ENCODE results near the gene EMX1.

EMX1 gene

DNA sequence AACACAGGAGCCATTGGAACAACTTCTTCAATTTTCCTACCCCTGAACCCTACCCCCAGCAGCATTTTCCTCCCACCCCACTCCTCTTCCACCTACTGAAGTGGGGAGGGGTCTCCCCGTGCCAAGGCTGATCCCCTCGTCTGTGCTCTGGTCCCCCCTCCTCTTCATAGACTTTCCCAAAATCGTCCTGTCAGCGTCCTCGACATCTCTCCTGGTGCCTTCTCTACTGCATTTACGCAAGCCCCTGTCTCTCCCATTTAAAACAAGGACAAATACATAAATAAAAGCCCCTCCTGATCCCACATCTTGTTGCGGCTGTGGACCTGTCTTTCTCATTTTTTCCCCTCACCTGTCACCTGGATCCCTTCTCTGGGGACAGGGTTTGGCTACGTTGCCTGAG, 42.2 kb downstream of the EMX1 start:
- TF ChIP-seq, protein P1, sequence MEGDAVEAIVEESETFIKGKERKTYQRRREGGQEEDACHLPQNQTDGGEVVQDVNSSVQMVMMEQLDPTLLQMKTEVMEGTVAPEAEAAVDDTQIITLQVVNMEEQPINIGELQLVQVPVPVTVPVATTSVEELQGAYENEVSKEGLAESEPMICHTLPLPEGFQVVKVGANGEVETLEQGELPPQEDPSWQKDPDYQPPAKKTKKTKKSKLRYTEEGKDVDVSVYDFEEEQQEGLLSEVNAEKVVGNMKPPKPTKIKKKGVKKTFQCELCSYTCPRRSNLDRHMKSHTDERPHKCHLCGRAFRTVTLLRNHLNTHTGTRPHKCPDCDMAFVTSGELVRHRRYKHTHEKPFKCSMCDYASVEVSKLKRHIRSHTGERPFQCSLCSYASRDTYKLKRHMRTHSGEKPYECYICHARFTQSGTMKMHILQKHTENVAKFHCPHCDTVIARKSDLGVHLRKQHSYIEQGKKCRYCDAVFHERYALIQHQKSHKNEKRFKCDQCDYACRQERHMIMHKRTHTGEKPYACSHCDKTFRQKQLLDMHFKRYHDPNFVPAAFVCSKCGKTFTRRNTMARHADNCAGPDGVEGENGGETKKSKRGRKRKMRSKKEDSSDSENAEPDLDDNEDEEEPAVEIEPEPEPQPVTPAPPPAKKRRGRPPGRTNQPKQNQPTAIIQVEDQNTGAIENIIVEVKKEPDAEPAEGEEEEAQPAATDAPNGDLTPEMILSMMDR (IDR thresholded peaks at IDR 0.05; ENCODE audit: low read length, missing control alignments): no peak
- H3K4me3 ChIP-seq (replicated peaks; ENCODE audit: low read depth, low read length): no peak overlapping the region

DNA sequence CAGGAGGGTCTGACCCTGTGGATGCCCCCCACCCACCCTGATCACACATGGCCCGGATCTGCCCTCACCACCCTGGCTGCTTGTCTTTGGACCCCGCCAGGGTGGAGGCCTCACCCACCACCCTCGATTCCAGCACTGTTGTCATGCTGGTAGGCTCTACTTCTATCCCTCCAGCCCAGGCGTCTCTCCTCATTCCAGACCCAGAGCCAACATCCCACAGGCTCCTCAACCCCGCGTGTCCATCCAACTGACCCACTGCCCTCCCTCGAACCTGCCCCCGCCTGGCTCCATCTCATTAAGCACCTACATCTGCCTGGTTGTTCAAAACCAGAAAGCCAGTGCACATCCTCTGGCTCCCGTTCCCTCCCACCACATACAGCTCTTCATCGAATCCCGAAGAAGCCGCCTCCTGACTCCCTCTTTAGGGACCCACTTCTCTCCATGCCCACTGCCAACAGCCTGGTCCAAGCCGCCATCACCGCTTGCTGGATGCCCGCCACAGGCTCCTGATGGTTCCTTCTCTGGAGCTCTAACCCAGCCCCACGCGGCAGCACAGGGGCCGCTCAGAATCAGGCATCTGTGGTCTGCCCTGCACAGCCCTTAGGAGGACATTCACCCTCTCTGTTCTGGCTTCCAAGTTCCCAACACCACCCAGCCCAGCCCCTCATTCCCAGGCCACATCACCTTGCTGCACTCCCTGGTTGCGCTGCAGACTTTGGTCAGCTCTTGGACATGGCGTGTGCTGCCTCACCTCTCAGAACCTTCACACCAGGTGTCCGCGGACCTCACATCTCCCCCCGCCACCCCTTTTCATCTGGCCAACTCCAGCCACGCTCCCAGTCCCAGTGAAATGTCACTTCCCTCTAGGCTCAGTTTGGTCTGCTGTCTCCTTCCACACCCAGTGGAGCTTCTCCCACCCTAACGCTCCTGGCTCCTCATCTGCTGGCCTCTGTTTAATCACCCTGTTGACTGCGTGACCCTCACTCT, 43.0 kb downstream of the EMX1 start:
- TF ChIP-seq, protein P1 (IDR thresholded peaks at IDR 0.05; ENCODE audit: low read length, missing control alignments): no peak
- H3K4me3 ChIP-seq (replicated peaks; ENCODE audit: low read depth, low read length): no peak overlapping the region
- no peak for DNase-seq (ENCODE audit: low read depth)

More for the DNA sequence above, 42.2 kb downstream of the EMX1 start:
- no peak for DNase-seq (ENCODE audit: low read depth)

DNA sequence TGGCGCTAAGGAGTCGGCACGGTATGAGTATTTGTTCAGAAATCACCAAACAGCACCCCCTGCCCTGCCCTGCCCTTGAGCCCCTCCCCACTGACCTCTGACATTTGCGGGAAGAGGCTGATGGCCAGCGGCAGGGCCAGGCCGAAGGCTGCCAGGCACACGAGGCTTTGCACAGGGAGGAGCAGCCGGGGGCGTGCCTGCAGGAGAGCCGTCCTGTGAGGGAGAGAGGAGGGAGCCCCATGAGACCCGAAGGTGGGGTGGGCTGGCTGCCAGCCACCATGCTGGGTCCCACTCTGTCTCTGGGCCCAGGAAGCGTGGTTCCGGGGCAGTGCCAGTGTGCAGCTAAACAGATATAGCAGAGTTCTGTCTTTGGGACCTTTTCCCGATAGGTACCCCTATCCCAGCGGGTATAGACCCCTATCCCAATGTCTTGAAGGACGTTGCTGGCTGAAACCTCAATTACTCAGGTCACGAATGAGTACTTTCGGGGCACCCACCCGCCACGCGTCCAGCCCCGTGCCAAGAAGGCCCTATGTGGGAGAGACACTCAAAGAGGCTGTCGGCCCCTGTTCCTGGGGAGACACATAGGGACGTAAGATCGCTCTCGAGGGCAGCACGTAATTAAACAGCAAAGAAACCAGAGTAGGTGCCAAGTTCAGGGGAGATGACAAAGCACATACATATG, 43.9 kb downstream of the EMX1 start:
- TF ChIP-seq, protein P1 (IDR thresholded peaks at IDR 0.05; ENCODE audit: low read length, missing control alignments): no peak
- no peak overlapping the region for H3K4me3 ChIP-seq (replicated peaks; ENCODE audit: low read depth, low read length)
- DNase-seq (ENCODE audit: low read depth): no peak

DNA sequence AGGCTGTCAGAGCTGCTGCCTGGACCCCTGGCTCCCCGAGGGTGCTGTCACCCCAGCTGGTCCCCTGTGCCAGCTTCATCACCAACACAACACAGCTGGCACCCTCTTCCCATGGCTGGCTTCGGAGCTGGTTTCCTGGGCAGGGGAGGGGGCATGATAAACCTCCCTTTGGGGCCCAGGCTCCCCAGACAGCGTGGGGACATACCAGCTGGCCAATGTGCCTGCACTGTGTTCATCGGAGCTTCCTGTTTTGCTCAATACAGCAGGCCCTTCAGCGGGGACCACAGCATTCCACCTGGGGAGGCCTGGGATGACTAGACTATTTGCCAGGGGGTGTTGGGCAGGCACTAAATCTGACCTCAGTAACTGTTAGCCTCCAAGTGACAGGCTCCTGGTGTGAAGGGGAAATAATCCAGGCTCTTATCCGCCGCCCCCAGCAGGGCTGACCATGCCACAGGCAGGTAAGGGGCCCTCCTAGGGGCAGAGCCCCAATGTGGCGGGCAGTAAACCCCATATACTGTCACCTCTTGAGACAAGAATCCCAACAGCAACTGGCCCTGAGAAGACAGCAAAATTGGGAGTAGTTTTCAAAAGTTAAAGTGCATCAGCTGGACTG, 44.6 kb downstream of the EMX1 start:
- DNase-seq (ENCODE audit: low read depth): no peak
- no peak overlapping the region for H3K4me3 ChIP-seq (replicated peaks; ENCODE audit: low read depth, low read length)
- TF ChIP-seq, protein P1 (IDR thresholded peaks at IDR 0.05; ENCODE audit: low read length, missing control alignments): no peak

DNA sequence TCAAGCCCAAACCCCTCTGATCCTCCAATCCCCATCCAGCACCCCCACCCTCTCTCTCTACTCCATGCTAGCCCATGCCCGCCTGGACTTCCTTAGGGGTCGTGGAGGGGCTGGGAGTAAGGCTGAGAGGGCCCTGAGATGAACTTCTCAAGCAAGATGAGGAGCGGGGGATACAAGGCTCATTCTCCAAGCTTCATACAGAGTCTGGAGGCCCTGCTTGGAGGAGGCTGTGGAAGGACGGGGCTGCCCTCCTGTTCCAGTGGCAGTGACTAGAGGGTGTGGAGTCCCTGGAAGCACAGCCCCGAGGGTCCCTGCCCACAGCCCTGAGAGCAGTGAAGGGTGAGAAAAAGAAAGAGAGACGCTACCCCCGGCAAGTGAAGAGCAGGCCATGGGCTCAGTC, 45.6 kb downstream of the EMX1 start:
- DNase-seq (ENCODE audit: low read depth): no peak
- TF ChIP-seq, protein P1 (IDR thresholded peaks at IDR 0.05; ENCODE audit: low read length, missing control alignments): no peak
- no peak overlapping the region for H3K4me3 ChIP-seq (replicated peaks; ENCODE audit: low read depth, low read length)

DNA sequence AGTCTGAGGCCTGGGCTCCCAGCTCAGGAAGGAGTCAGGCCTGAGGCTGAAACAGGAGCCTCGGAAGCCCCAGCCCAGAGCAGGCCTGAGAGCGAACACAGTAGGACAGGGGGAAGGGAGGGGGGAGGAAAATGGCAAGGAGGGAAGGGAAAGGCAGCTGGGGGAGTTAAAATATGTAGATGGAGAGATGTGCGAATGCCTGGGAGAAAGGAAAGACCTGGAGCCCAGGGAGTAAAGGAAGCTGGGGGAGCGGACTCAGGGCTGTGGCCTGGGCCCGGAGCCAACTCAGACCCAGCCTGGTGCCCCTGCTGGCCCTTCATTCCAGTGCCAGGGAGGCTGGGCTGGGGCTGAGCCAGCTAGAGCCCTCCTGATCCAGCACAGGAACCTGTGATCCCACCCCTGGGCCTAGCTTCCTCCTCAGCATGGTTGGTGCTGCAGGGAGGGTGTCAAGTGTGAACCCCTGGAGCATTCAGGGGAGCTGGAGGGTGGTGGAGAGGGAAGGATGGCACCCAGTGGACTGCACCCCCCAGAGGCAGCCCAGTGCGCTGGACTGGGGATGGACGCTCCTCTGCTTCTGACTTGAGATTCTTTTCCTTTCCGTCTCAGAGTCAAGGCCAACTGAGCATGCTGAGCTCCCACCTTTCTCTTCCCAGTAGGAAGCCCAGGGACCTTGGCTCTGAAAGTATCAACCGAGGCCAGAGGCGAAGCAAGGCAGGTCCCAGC, 46.3 kb downstream of the EMX1 start:
- H3K4me3 ChIP-seq (replicated peaks; ENCODE audit: low read depth, low read length): no peak overlapping the region
- DNase-seq (ENCODE audit: low read depth): peak; percentile 25
- TF ChIP-seq, protein P1 (IDR thresholded peaks at IDR 0.05; ENCODE audit: low read length, missing control alignments): no peak
